ENCODE measurements around the gene TES. TPM values are rescaled to one million over a fixed set of nuclear protein-coding genes. Genes with fewer than 3 reads are reported as not detected.

The TES gene
- total RNA-seq, 4 donors from 2014 or later, result 115 to 189 (median 146) TPM

DNA sequence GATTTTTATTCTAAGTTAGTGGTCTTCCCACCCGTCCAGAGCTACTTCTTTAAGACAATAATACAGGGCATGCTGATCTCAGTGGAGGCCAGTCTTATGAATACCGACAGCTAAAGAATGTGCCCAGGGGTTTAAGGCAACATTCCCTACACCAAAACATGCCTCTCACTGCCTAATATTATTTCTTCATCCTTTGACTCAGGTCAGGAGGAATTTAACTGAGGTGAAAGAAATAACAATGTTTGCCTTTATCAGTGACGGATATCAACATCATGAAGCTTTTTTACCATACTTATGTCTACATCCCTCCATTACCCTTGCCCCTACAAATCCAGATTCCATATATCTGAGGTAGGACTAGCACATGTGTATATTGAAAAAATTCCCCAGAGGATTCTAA is 33.3 kb upstream of the TES start:
- Histone ChIP-seq H3K4me3 (no peak overlapping the region), H3K9me3 (no peaks in the 10 kb centered on the region), H3K4me1 (no peaks in the 10 kb centered on the region), H3K36me3 (no peaks in the 10 kb centered on the region), H3K27ac (no peak overlapping the region), H3K27me3 (no peaks in the 10 kb centered on the region)
- no peak for DNase-seq
- intact Hi-C loops (cut with DNase I; ENCODE audit: low total_unique reads), result loop anchor here (10.0 kb wide), 2 partner anchors 418 to 638 kb away; no protein-coding TSS in a partner anchor
- TF ChIP-seq, protein P1, sequence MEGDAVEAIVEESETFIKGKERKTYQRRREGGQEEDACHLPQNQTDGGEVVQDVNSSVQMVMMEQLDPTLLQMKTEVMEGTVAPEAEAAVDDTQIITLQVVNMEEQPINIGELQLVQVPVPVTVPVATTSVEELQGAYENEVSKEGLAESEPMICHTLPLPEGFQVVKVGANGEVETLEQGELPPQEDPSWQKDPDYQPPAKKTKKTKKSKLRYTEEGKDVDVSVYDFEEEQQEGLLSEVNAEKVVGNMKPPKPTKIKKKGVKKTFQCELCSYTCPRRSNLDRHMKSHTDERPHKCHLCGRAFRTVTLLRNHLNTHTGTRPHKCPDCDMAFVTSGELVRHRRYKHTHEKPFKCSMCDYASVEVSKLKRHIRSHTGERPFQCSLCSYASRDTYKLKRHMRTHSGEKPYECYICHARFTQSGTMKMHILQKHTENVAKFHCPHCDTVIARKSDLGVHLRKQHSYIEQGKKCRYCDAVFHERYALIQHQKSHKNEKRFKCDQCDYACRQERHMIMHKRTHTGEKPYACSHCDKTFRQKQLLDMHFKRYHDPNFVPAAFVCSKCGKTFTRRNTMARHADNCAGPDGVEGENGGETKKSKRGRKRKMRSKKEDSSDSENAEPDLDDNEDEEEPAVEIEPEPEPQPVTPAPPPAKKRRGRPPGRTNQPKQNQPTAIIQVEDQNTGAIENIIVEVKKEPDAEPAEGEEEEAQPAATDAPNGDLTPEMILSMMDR (IDR thresholded peaks at IDR 0.05), result no peak
- no peak for TF ChIP-seq POLR2A (IDR thresholded peaks at IDR 0.05)

DNA sequence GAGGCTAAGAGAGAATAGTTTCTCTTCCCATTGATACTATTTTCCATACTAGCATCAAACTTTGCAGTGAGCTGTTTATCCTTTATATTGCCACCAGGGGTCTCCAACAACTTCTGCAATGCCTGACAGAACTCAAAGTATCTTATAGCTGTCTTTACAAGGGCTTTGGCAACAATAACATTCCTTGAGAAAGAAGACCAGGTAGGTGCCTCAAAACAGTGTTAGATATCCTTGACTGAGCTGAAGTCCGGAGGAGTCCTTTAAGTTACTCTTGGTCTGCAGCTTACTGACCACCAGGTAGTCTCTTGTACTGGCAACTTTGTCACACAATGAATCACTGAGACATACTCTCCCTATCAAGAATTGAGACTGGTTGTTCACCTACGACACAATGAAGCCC is 30.0 kb upstream of the TES start:
- H3K9me3 ChIP-seq, result no peaks in the 10 kb centered on the region
- intact Hi-C loops (cut with DNase I; ENCODE audit: low total_unique reads), result loop anchor here (5.0 kb wide), 1 partner anchor 57 kb away; no protein-coding TSS in a partner anchor
- H3K4me1 ChIP-seq, result no peaks in the 10 kb centered on the region
- no peak overlapping the region for H3K27ac ChIP-seq
- TF ChIP-seq POLR2A (IDR thresholded peaks at IDR 0.05), result no peak
- TF ChIP-seq, protein P1 (IDR thresholded peaks at IDR 0.05), result peak; percentile 66 to 84 (median 76)
- H3K27me3 ChIP-seq, result no peaks in the 10 kb centered on the region
- DNase-seq, result peak in 1 of 2 donors; percentile 21
- no peak overlapping the region for H3K4me3 ChIP-seq
- no peaks in the 10 kb centered on the region for H3K36me3 ChIP-seq

DNA sequence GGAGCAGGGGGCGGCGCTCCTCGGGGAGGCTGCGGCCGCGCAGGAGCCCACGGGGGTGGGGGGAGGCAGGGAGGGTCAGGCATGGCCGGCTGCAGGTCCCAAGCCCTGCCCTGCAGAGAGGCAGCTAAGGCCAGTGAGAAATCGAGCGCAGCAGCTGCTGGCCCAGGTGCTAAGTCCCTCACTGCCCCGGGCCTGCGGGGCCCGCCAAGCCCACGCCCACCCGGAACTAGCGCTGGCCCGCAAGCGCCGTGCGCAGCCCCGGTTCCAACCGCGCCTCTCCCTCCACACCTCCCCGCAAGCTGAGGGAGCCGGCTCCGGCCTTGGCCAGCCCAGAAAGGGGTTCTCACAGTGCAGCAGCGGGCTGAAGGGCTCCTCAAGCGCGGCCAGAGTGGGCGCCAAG is 28.3 kb upstream of the TES start:
- Histone ChIP-seq H3K27me3 (no peaks in the 10 kb centered on the region), H3K36me3 (no peaks in the 10 kb centered on the region), H3K9me3 (no peaks in the 10 kb centered on the region), H3K27ac (no peak overlapping the region), H3K4me3 (no peak overlapping the region), H3K4me1 (no peaks in the 10 kb centered on the region)
- no peak for TF ChIP-seq POLR2A (IDR thresholded peaks at IDR 0.05)
- TF ChIP-seq, protein P1 (IDR thresholded peaks at IDR 0.05), result no peak
- intact Hi-C loops (cut with DNase I; ENCODE audit: low total_unique reads), result loop anchor here (5.0 kb wide), 1 partner anchor 55 kb away; no protein-coding TSS in a partner anchor
- no peak for DNase-seq

DNA sequence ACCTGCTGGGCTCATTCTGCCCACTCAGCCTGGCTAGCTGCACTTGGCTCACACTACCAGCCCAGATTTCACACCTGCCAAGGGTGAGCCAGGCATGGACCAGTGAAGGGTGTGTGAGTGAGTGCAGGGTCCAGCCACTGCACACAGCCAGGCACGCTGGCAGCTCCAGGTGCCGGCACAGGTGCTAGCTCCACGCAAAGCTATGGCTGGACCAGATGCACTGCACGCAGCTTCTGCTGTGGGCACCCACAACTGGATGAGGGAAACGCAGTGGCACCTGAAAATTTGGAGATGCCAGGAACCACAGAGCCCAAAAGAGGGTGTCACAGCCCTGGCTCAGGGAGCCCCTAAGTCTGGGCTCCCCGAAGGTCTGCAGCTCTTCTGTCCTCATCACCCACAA is 24.9 kb upstream of the TES start:
- DNase-seq, result no peak
- Histone ChIP-seq H3K27me3 (no peaks in the 10 kb centered on the region), H3K36me3 (no peaks in the 10 kb centered on the region), H3K4me1 (no peaks in the 10 kb centered on the region), H3K9me3 (peaks cover 0 to 5% of the 10 kb centered on the region in 2 donors), H3K27ac (no peak overlapping the region), H3K4me3 (no peak overlapping the region)
- intact Hi-C loops (cut with DNase I; ENCODE audit: low total_unique reads), result no loop called here
- TF ChIP-seq, protein P1 (IDR thresholded peaks at IDR 0.05), result no peak
- no peak for TF ChIP-seq POLR2A (IDR thresholded peaks at IDR 0.05)

DNA sequence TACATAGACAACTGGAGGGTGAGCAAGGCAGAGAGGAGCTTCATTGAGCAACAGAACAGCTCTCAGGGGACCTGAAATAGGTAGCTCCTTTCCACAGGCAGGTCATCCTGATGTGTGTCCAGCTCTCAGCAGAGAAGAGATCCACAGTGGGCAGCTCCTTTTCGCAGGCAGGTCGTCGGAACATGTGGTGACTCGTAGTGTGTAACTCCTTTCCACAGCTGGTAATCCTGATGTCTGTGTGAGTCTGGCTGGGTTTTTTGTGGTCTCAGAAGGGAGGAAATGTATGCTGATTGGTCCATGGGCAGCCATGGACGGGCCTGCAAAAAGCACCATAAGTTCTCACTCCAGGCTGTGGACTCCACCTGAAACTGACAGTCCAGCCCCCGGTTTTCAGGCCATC is 24.4 kb upstream of the TES start:
- intact Hi-C loops (cut with DNase I; ENCODE audit: low total_unique reads), result no loop called here
- DNase-seq, result no peak
- no peak overlapping the region for H3K4me3 ChIP-seq
- no peaks in the 10 kb centered on the region for H3K27me3 ChIP-seq
- no peaks in the 10 kb centered on the region for H3K36me3 ChIP-seq
- no peak overlapping the region for H3K27ac ChIP-seq
- peaks cover 0 to 5% of the 10 kb centered on the region in 2 donors for H3K9me3 ChIP-seq
- TF ChIP-seq, protein P1 (IDR thresholded peaks at IDR 0.05), result no peak
- no peak for TF ChIP-seq POLR2A (IDR thresholded peaks at IDR 0.05)
- no peaks in the 10 kb centered on the region for H3K4me1 ChIP-seq

Data from uterus (tissue), 4 donors.